CD4-positive, alpha-beta T cell treated with Interleukin-1 beta for 1 hour (primary cell): Measurements from ENCODE around the gene QRFP.

ENCODE experiments used
- DNase-seq, 2 donors: peaks; one replicate each; pipeline ENCODE4 v3.0.0-alpha.2; 2020 to 2022

The QRFP gene

GRCh38 chr9:130904070-130905044 is 7.7 kb upstream of the QRFP start:
- DNase-seq: no peak

- DNase-seq: no peak
Measured at GRCh38 chr9:130903194-130904069, 6.8 kb upstream of the QRFP start.

- no peak for DNase-seq
Measured at GRCh38 chr9:130902204-130903185, 5.9 kb upstream of the QRFP start.

GRCh38 chr9:130901498-130902203 is 5.0 kb upstream of the QRFP start:
- no peak for DNase-seq

GRCh38 chr9:130900701-130901497 is 4.3 kb upstream of the QRFP start:
- DNase-seq: no peak

GRCh38 chr9:130899051-130899748 is 2.6 kb upstream of the QRFP start:
- DNase-seq: no peak

- no peak for DNase-seq
Measured at GRCh38 chr9:130898552-130898852, 1.9 kb upstream of the QRFP start.

GRCh38 chr9:130897848-130898551 is 1.4 kb upstream of the QRFP start:
- DNase-seq: no peak

GRCh38 chr9:130897105-130897751 is 616 bp upstream of the QRFP start:
- DNase-seq: no peak

- DNase-seq: no peak
Measured at GRCh38 chr9:130895481-130896232, 955 bp downstream of the QRFP start.

- DNase-seq: no peak
Measured at GRCh38 chr9:130895038-130895437, 1.6 kb downstream of the QRFP start.

- DNase-seq: no peak
Measured at GRCh38 chr9:130894546-130894945, 2.1 kb downstream of the QRFP start.

GRCh38 chr9:130893341-130894101 is 3.1 kb downstream of the QRFP start:
- DNase-seq: peak; percentile 2 to 61

- DNase-seq: no peak
Measured at GRCh38 chr9:130892477-130893304, 3.9 kb downstream of the QRFP start.

- no peak for DNase-seq
Measured at GRCh38 chr9:130891688-130892476, 4.7 kb downstream of the QRFP start.
